ENCODE measurements around the gene OSBPL5.

DNA sequence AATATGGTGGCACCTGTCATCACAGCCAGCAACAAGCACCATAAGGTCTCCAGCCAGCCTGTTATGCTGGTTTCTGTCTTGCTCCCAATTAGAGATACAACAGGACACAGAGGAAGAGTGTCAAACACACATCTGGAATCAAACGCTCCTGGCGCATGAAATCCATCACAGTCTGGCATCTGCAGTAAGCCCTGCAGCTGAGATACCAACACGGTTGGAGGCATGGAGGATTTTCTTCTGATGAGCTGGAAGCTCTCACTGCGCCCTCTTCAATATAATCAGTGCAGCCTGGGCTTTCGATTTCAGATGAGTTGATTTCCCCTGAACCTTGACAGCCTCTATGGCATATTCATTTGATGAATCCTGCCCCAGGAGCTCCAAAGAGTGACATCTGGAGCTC, 80.1 kb downstream of the OSBPL5 start:
- TF ChIP-seq, protein P1, sequence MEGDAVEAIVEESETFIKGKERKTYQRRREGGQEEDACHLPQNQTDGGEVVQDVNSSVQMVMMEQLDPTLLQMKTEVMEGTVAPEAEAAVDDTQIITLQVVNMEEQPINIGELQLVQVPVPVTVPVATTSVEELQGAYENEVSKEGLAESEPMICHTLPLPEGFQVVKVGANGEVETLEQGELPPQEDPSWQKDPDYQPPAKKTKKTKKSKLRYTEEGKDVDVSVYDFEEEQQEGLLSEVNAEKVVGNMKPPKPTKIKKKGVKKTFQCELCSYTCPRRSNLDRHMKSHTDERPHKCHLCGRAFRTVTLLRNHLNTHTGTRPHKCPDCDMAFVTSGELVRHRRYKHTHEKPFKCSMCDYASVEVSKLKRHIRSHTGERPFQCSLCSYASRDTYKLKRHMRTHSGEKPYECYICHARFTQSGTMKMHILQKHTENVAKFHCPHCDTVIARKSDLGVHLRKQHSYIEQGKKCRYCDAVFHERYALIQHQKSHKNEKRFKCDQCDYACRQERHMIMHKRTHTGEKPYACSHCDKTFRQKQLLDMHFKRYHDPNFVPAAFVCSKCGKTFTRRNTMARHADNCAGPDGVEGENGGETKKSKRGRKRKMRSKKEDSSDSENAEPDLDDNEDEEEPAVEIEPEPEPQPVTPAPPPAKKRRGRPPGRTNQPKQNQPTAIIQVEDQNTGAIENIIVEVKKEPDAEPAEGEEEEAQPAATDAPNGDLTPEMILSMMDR (IDR thresholded peaks at IDR 0.05), result no peak
- TF ChIP-seq POLR2A (IDR thresholded peaks at IDR 0.05), result no peak

Measured in heart left ventricle (tissue), 13 donors.